CD4-positive, alpha-beta T cell (primary cell): Measurements from ENCODE around the gene SCFD1. TPM values are rescaled to one million over a fixed set of nuclear protein-coding genes. Genes with fewer than 3 reads are reported as not detected.
"Not testable (repeated sequence)": the region's sequence is repeated elsewhere in the genome, so short reads cannot be mapped to it uniquely, and the experiment has no call there.

ENCODE experiments used
- ATAC-seq: fragments of 200-7000 bp; cut with Tn5 transposase; one replicate; pipeline ENCODE4 v1.10.0; 2022; ENCODE audit warnings: mild to moderate bottlenecking; ENCODE audit not compliant: poor library complexity
- CTCF ChIA-PET: fragments of 350-600 bp; sonication (Branson Sonifier 250); formaldehyde crosslinking; loops from one replicate; lab custom pipeline; 2021; ENCODE audit warnings: antibody characterized with exemption, inconsistent platforms; lab: Charles Lee
- POLR2A ChIA-PET: fragments of 350-600 bp; sonication (Branson Sonifier 250); formaldehyde crosslinking; loops from one replicate; lab custom pipeline; 2021; ENCODE audit warnings: antibody characterized with exemption, inconsistent platforms; lab: Charles Lee
- DNase-seq, 14 experiments: peaks; one replicate each; pipeline ENCODE4 v3.0.0-alpha.2; 2013 to 2020; ENCODE audit warnings: mixed read lengths in 2 of 14
- H3K27ac ChIP-seq, 2 donors: one replicate each; pipeline versions ENCODE4 v1.5.1 to v1.7.0; 2013; ENCODE audit warnings: low read length in 2 of 2, low read depth in 1 of 2, mild to moderate bottlenecking in 1 of 2
- H3K27me3 ChIP-seq, 2 experiments: 1 replicate in 1 of 2; 2 replicates in 1 of 2; pipeline versions ENCODE4 v1.6.1 to v1.7.0; 2013; ENCODE audit warnings: low read length in 2 of 2, control low read depth in 1 of 2, mild to moderate bottlenecking in 1 of 2, moderate library complexity in 1 of 2; ENCODE audit not compliant: insufficient read depth in 2 of 2, control insufficient read depth in 1 of 2
- H3K36me3 ChIP-seq: one replicate; pipeline ENCODE4 v1.6.1; 2013; ENCODE audit warnings: low read length, control low read depth; ENCODE audit not compliant: insufficient read depth
- H3K4me1 ChIP-seq: one replicate; pipeline ENCODE4 v1.6.1; 2013; ENCODE audit warnings: low read length, control low read depth; ENCODE audit not compliant: insufficient read depth
- H3K4me3 ChIP-seq: one replicate; pipeline ENCODE4 v1.5.1; 2013; ENCODE audit warnings: mild to moderate bottlenecking, low read length, moderate library complexity
- H3K9me3 ChIP-seq, 2 experiments: 1 replicate in 1 of 2; 2 replicates in 1 of 2; pipeline versions ENCODE4 v1.6.1 to v1.7.0; 2013; ENCODE audit warnings: low read length in 2 of 2, mild to moderate bottlenecking in 2 of 2, control low read depth in 1 of 2, moderate library complexity in 1 of 2; ENCODE audit not compliant: control insufficient read depth in 1 of 2, insufficient read depth in 1 of 2
- H3K27ac Mint-ChIP-seq: one replicate; pipeline ENCODE4 v1.8.0; 2020; ENCODE audit warnings: mixed read lengths
- H3K27me3 Mint-ChIP-seq: one replicate; pipeline ENCODE4 v1.8.0; 2021; ENCODE audit warnings: mixed read lengths
- H3K36me3 Mint-ChIP-seq: one replicate; pipeline ENCODE4 v1.8.0; 2021; ENCODE audit warnings: low read depth, mixed read lengths
- H3K4me1 Mint-ChIP-seq: one replicate; pipeline ENCODE4 v1.8.0; 2021; ENCODE audit warnings: low read depth, mixed read lengths
- H3K4me3 Mint-ChIP-seq: one replicate; pipeline ENCODE4 v1.8.0; 2020; ENCODE audit warnings: mild to moderate bottlenecking, mixed read lengths
- H3K9me3 Mint-ChIP-seq: one replicate; pipeline ENCODE4 v1.8.0; 2020; ENCODE audit warnings: mixed read lengths
- intact Hi-C, 2 experiments: fragments of 100-400 bp; cut with DNase I in 1 of 2; cut with micrococcal nuclease in 1 of 2; formaldehyde crosslinking; loops; one replicate each; pipeline versions ENCODE4 v1.15.1 to v1.9.0; 2023 to 2025; cut with DNase I, micrococcal nuclease
- total RNA-seq, 174 experiments: library from RNA in 2 of 174; stranded (reverse) in 2 of 174; gene quantifications; one replicate each; pipeline ENCODE4 v1.2.3 and lab custom pipeline; 2021 to 2026
- TF ChIP-seq, protein P1 (sequence below): fragments of 200-600 bp; IDR thresholded peaks from one replicate; pipeline ENCODE4 v1.8.0; 2022; ENCODE audit warnings: antibody characterized with exemption, mild to moderate bottlenecking

The SCFD1 gene
- total RNA-seq, 2 experiments from 2014 or later: 59.0 to 63.6 TPM

DNA sequence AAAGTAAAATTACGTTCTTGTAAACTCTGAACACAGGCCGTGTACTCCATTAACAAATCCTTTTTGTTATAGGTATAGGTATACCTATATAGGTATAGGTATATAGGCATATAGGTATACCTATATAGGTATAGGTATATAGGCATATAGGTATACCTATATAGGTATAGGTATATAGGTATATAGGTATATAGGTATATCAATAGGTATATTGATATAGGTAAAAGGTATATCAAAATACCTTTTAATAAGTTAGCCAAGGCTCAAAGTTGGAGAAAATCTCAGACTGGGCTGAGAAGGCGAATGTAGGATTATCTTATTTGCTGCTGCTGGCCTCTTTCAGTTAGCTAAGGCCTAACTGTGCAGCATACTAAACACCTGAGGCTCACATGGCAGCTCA, 3.4 kb downstream of the SCFD1 start:
- peaks cover 58% of the 10 kb centered on the region for H3K4me1 Mint-ChIP-seq

DNA sequence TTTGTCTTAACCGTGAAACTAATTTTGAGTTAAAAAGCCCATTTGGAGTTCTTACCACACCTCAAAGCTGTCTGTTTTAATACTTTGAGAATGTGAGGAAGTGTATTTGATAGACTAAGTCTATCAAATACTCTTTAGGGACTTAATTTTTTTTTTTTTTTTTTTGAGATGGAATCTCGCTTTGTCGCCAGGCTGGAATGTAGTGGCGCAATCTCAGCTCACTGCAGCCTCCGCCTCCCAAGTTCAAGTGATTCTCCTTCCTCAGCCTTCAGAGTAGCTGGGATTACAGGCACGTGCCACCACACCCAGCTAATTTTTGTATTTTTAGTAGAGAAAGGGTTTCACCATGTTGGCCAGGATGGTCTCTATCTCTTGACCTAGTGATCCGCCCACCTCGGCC, 7.3 kb downstream of the SCFD1 start:
- intact Hi-C loops: loop anchor here in 1 of 2 experiments (10.0 kb wide), 2 partner anchors 935 to 1575 kb away; partner anchors contain the start of genes NUBPL, RNU6-7 and RNU6-8
- ATAC-seq, H3K9me3 ChIP-seq, DNase-seq, H3K4me3 Mint-ChIP-seq, H3K27me3 ChIP-seq, H3K4me3 ChIP-seq, H3K4me1 ChIP-seq, H3K27me3 Mint-ChIP-seq, POLR2A ChIA-PET, H3K27ac ChIP-seq, H3K9me3 Mint-ChIP-seq, CTCF ChIA-PET, H3K27ac Mint-ChIP-seq: not testable (repeated sequence)
- Mint-ChIP-seq H3K36me3 (peaks cover 59% of the 10 kb centered on the region), H3K4me1 (peaks cover 33% of the 10 kb centered on the region)
- peaks cover 30% of the 10 kb centered on the region for H3K36me3 ChIP-seq

More for the DNA sequence above, 3.4 kb downstream of the SCFD1 start:
- Histone ChIP-seq H3K27me3 (no peaks in the 10 kb centered on the region), H3K4me3 (no peak overlapping the region), H3K4me1 (peaks cover 19% of the 10 kb centered on the region), H3K27ac (no peak overlapping the region), H3K9me3 (no peaks in the 10 kb centered on the region), H3K36me3 (peaks cover 12% of the 10 kb centered on the region)
- ChIA-PET CTCF (interaction anchor here (1.3 kb wide), 1 partner anchor 11 kb away, joined by 3 read pairs; no protein-coding TSS in a partner anchor), POLR2A (no interaction called here)
- Mint-ChIP-seq H3K4me3 (no peak overlapping the region), H3K36me3 (peaks cover 44% of the 10 kb centered on the region), H3K27me3 (no peaks in the 10 kb centered on the region), H3K27ac (no peak overlapping the region), H3K9me3 (no peaks in the 10 kb centered on the region)
- intact Hi-C loops: loop anchor here in 1 of 2 experiments (2.0 to 10.0 kb wide), 3 partner anchors 67 to 1579 kb away; partner anchors contain the start of genes G2E3, NUBPL, RNU6-7 and RNU6-8
- no peak for ATAC-seq
- DNase-seq: no peak
- TF ChIP-seq, protein P1, sequence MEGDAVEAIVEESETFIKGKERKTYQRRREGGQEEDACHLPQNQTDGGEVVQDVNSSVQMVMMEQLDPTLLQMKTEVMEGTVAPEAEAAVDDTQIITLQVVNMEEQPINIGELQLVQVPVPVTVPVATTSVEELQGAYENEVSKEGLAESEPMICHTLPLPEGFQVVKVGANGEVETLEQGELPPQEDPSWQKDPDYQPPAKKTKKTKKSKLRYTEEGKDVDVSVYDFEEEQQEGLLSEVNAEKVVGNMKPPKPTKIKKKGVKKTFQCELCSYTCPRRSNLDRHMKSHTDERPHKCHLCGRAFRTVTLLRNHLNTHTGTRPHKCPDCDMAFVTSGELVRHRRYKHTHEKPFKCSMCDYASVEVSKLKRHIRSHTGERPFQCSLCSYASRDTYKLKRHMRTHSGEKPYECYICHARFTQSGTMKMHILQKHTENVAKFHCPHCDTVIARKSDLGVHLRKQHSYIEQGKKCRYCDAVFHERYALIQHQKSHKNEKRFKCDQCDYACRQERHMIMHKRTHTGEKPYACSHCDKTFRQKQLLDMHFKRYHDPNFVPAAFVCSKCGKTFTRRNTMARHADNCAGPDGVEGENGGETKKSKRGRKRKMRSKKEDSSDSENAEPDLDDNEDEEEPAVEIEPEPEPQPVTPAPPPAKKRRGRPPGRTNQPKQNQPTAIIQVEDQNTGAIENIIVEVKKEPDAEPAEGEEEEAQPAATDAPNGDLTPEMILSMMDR: no peak

DNA sequence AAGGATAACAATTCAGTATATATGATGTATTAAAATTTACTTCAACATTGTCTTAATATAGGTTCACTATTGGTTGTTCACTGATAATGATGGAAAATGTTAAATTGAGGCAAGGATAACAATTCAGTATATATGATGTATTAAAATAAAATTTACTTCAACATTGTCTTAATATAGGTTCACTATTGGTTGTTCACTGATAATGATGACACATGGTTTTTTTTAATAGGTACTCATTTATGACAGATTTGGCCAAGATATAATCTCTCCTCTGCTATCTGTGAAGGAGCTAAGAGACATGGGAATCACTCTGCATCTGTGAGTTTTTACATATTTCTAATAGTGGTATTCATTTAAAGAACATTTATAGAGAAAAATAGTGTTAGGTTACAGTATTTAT, 8.1 kb downstream of the SCFD1 start:
- ChIA-PET POLR2A (no interaction called here), CTCF (no interaction called here)
- TF ChIP-seq, protein P1: no peak
- Histone ChIP-seq H3K4me3 (no peak overlapping the region), H3K4me1 (peaks cover 9% of the 10 kb centered on the region), H3K36me3 (peaks cover 38% of the 10 kb centered on the region), H3K27ac (no peak overlapping the region), H3K27me3 (no peaks in the 10 kb centered on the region), H3K9me3 (no peaks in the 10 kb centered on the region)
- intact Hi-C loops: no loop called here
- DNase-seq (no peak), ATAC-seq (no peak)
- Mint-ChIP-seq H3K4me1 (peaks cover 29% of the 10 kb centered on the region), H3K27me3 (no peaks in the 10 kb centered on the region), H3K36me3 (peaks cover 67% of the 10 kb centered on the region), H3K9me3 (no peaks in the 10 kb centered on the region), H3K4me3 (no peak overlapping the region), H3K27ac (no peak overlapping the region)

DNA sequence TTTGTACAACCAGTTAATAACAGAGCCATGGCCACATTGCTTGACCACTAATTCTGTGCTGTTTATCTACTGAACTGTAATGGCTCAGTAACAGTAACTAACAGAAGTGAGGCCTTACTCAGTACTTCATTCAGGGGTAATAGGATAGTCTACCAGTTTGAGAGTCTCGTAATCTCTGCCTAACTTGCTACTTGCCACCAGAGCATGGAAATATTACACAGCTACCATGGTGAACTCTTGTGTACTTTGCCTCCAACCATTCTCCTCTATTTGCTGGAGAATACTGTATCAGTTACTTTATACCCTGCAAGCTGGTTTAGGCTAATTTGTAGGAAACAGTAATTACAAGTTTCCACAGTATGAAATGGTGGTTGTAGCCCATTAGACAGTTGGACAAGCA, 10.6 kb downstream of the SCFD1 start:
- Histone ChIP-seq H3K4me1 (no peaks in the 10 kb centered on the region), H3K36me3 (peaks cover 47% of the 10 kb centered on the region), H3K27ac (no peak overlapping the region), H3K4me3 (no peak overlapping the region), H3K27me3 (no peaks in the 10 kb centered on the region), H3K9me3 (no peaks in the 10 kb centered on the region)
- H3K4me3 Mint-ChIP-seq: no peak overlapping the region
- no peaks in the 10 kb centered on the region for H3K9me3 Mint-ChIP-seq
- no peaks in the 10 kb centered on the region for H3K27me3 Mint-ChIP-seq
- H3K4me1 Mint-ChIP-seq: peaks cover 29% of the 10 kb centered on the region
- ChIA-PET POLR2A (no interaction called here), CTCF (no interaction called here)
- ATAC-seq: no peak
- TF ChIP-seq, protein P1: no peak
- H3K27ac Mint-ChIP-seq: no peak overlapping the region
- H3K36me3 Mint-ChIP-seq: peaks cover 84% of the 10 kb centered on the region
- intact Hi-C loops: no loop called here
- no peak for DNase-seq
